GM12878 (cell line): Measurements from ENCODE around the gene MMP20. TPM values are rescaled to one million over a fixed set of nuclear protein-coding genes. Genes with fewer than 3 reads are reported as not detected.

Experiments
- ATAC-seq: fragments of 200-7000 bp; cut with Tn5 transposase; 3 replicates; pipeline ENCODE4 v1.9.1; 2020; ENCODE audit warnings: mild to moderate bottlenecking, moderate library complexity
- BruUV-seq: library from RNA; stranded (reverse); fragments of 400-500 nt; replicated peaks from 2 replicates; lab custom pipeline; 2021; lab: Mats Ljungman, UMichigan
- CTCF ChIA-PET: fragments of 300-600 bp; sonication (Branson Sonifier 250); formaldehyde crosslinking; extraction: SDS; loops from one replicate; lab custom pipeline; 2021; ENCODE audit warnings: inconsistent platforms; lab: Yijun Ruan, JAX
- POLR2A ChIA-PET: fragments of 350-600 bp; formaldehyde crosslinking; extraction: SDS; loops from one replicate; lab custom pipeline; 2021; ENCODE audit warnings: inconsistent platforms; lab: Charles Lee
- RAD21 ChIA-PET: fragments of 300-600 bp; sonication (Branson Sonifier 250); formaldehyde crosslinking; loops from one replicate; lab custom pipeline; 2023; ENCODE audit warnings: antibody characterized with exemption; ENCODE audit not compliant: unreplicated experiment; lab: Charles Lee
- SMC1A ChIA-PET: fragments of 300-600 bp; sonication (Branson Sonifier 250); formaldehyde crosslinking; loops from one replicate; lab custom pipeline; 2023; ENCODE audit not compliant: unreplicated experiment, uncharacterized antibody; lab: Charles Lee
- DNase-seq: peaks from one replicate; pipeline ENCODE4 v3.0.0-alpha.2; 2011; ENCODE audit warnings: low read depth, low spot score
- FAIRE-seq: peaks from 3 replicates; lab custom pipeline; 2011; peaks lifted over from hg19 to GRCh38; lab: Jason Lieb, UNC
- H2AFZ ChIP-seq: 2 replicates; pipeline ENCODE4 v1.6.0; 2011; ENCODE audit warnings: low read depth, low read length, control low read depth; ENCODE audit not compliant: control insufficient read depth
- H3K27ac ChIP-seq: 2 replicates; pipeline ENCODE4 v1.5.1; 2011; ENCODE audit warnings: control low read depth; ENCODE audit not compliant: control insufficient read depth, insufficient read depth
- H3K27me3 ChIP-seq, 2 experiments: replicated peaks in 1 of 2; 2 replicates each; pipeline versions ENCODE4 v1.6.0 to v1.6.1; 2011; ENCODE audit warnings: low read length in 1 of 2; ENCODE audit not compliant: control insufficient read depth in 2 of 2, insufficient read depth in 2 of 2
- H3K36me3 ChIP-seq, 2 experiments: 2 replicates each; pipeline ENCODE4 v1.5.1; 2011; ENCODE audit warnings: low read length in 1 of 2; ENCODE audit not compliant: control insufficient read depth in 2 of 2, insufficient read depth in 2 of 2
- H3K4me1 ChIP-seq: 2 replicates; pipeline ENCODE4 v1.6.1; 2011; ENCODE audit warnings: mild to moderate bottlenecking, low read length, moderate library complexity, mixed read lengths; ENCODE audit not compliant: control insufficient read depth, insufficient read depth
- H3K4me2 ChIP-seq: 2 replicates; pipeline ENCODE4 v1.6.0; 2011; ENCODE audit warnings: control low read depth; ENCODE audit not compliant: control insufficient read depth, insufficient read depth
- H3K4me3 ChIP-seq: fragments of 200-600 bp; sonication (generic); 2 replicates; pipeline ENCODE4 v1.5.1; 2016
- H3K79me2 ChIP-seq: 2 replicates; pipeline ENCODE4 v1.6.0; 2011; ENCODE audit warnings: low read length; ENCODE audit not compliant: control insufficient read depth, insufficient read depth
- H3K9ac ChIP-seq: 2 replicates; pipeline ENCODE4 v1.8.0; 2011; ENCODE audit warnings: low read length, control low read depth, mixed read lengths; ENCODE audit not compliant: control insufficient read depth, insufficient read depth
- H3K9me3 ChIP-seq: replicated peaks from 3 replicates; pipeline ENCODE4 v1.5.1; 2011; ENCODE audit warnings: mild to moderate bottlenecking, low read length; ENCODE audit not compliant: control insufficient read depth, insufficient read depth
- H4K20me1 ChIP-seq: 2 replicates; pipeline ENCODE4 v1.6.0; 2011; ENCODE audit not compliant: control insufficient read depth, insufficient read depth
- BACH1 ChIP-seq: fragments of 450-650 bp; IDR thresholded peaks from 2 replicates; pipeline ENCODE4 v1.6.1; 2017; ENCODE audit warnings: mild to moderate bottlenecking, borderline replicate concordance
- BHLHE40 ChIP-seq, 2 experiments: fragments of 450-650 bp in 1 of 2; IDR thresholded peaks; 2 replicates each; pipeline ENCODE4 v1.6.1; 2011 to 2017; ENCODE audit warnings: low read depth in 2 of 2, borderline replicate concordance in 1 of 2, improper control_type of control experiment in 1 of 2, low read length in 1 of 2, mild to moderate bottlenecking in 1 of 2
- BMI1 ChIP-seq: fragments of 450-650 bp; IDR thresholded peaks from 2 replicates; pipeline ENCODE4 v1.6.1; 2016; ENCODE audit warnings: mild to moderate bottlenecking, moderate library complexity, borderline replicate concordance
- CBX3 ChIP-seq: fragments of 200-600 bp; sonication (generic); IDR thresholded peaks from 2 replicates; pipeline ENCODE4 v1.6.1; 2016; ENCODE audit warnings: low read depth, borderline replicate concordance
- HDGF ChIP-seq: fragments of 450-650 bp; IDR thresholded peaks from 2 replicates; pipeline ENCODE4 v1.6.1; 2016; ENCODE audit warnings: antibody characterized with exemption
- KLF5 ChIP-seq: fragments of 450-650 bp; IDR thresholded peaks from 2 replicates; pipeline ENCODE4 v1.6.1; 2014; ENCODE audit warnings: mild to moderate bottlenecking; ENCODE audit not compliant: partially characterized antibody
- NFXL1 ChIP-seq: fragments of 450-650 bp; IDR thresholded peaks from 2 replicates; pipeline ENCODE4 v1.6.1; 2017; ENCODE audit warnings: antibody characterized with exemption, mild to moderate bottlenecking, borderline replicate concordance
- NFYB ChIP-seq: IDR thresholded peaks from 2 replicates; pipeline ENCODE4 v1.6.1; 2011; ENCODE audit warnings: low read depth, mild to moderate bottlenecking, low read length, improper control_type of control experiment, moderate library complexity; ENCODE audit not compliant: insufficient read depth
- NR2C1 ChIP-seq: fragments of 450-650 bp; IDR thresholded peaks from 2 replicates; pipeline ENCODE4 v1.6.1; 2017; ENCODE audit warnings: antibody characterized with exemption, mild to moderate bottlenecking, moderate library complexity
- PAX8 ChIP-seq: fragments of 450-650 bp; IDR thresholded peaks from 2 replicates; pipeline ENCODE4 v1.6.1; 2017; ENCODE audit warnings: mild to moderate bottlenecking, moderate library complexity
- SMAD5 ChIP-seq: IDR thresholded peaks from 2 replicates; pipeline ENCODE4 v1.6.1; 2016; ENCODE audit warnings: antibody characterized with exemption, low read depth
- ZSCAN29 ChIP-seq: fragments of 450-650 bp; IDR thresholded peaks from 2 replicates; pipeline ENCODE4 v1.6.1; 2017; ENCODE audit warnings: mild to moderate bottlenecking, moderate library complexity
- WGBS: methylation state at CpG from one replicate; pipeline ENCODE4 v1.1.6; 2016; ENCODE audit warnings: low lambda C conversion rate; ENCODE audit not compliant: insufficient replicate concordance, insufficient coverage; ENCODE audit errors: missing lambda C conversion rate; 5-methylcytosine and 5-hydroxymethylcytosine counted together
- in situ Hi-C: fragments of 300-500 bp; cut with MboI; formaldehyde crosslinking; loops from 9 replicates; pipeline ENCODE4 v1.14.3; 2018; ENCODE audit warnings: mixed read lengths
- intact Hi-C: fragments of 100-400 bp; cut with micrococcal nuclease; formaldehyde crosslinking; loops from one replicate; pipeline ENCODE4 v1.14.2; 2022; ENCODE audit not compliant: unreplicated experiment
- polyA plus RNA-seq, 11 experiments: library from polyadenylated mRNA; depleted of rRNA in 4 of 11; unstranded in 6 of 11; stranded (reverse) in 5 of 11; fragments of >200 nt; fragmentation: Nextera tagmentation in 4 of 11; fragmentation: Illumina TruSeq in 1 of 11; extraction: Ambion mirVana in 4 of 11; extraction: Trizol in 1 of 11; gene quantifications; 1 replicate in 1 of 11; 2 replicates in 10 of 11; pipeline versions ENCODE4 v1.2.1 to v1.2.3, GENCODE V29; 2011 to 2016; ENCODE audit warnings: inconsistent platforms in 2 of 11, missing spikeins in 2 of 11, low read depth in 1 of 11
- total RNA-seq, 4 experiments: library from RNA; depleted of rRNA in 3 of 4; stranded (reverse); fragments of >200 nt in 3 of 4; fragmentation: Illumina TruSeq in 1 of 4; extraction: Trizol in 1 of 4; gene quantifications; 2 replicates each; pipeline versions ENCODE4 v1.2.1 to v1.2.3, GENCODE V29; 2013 to 2021
- TF ChIP-seq, protein P1 (sequence below), 3 experiments: IDR thresholded peaks in 2 of 3; conservative IDR thresholded peaks in 1 of 3; 2 replicates each; pipeline ENCODE4 v1.5.1; 2011; ENCODE audit warnings: low read depth in 3 of 3, low read length in 3 of 3, mild to moderate bottlenecking in 3 of 3, control low read depth in 2 of 3, moderate library complexity in 2 of 3, inconsistent platforms in 1 of 3, mixed read lengths in 1 of 3; ENCODE audit not compliant: control insufficient read depth in 2 of 3, insufficient read depth in 1 of 3; ENCODE audit errors: extremely low read depth in 1 of 3
- TF ChIP-seq, protein P2 (sequence below): fragments of 450-650 bp; IDR thresholded peaks from 2 replicates; pipeline ENCODE4 v1.6.1; 2017; ENCODE audit warnings: antibody characterized with exemption, mild to moderate bottlenecking, moderate library complexity
- TF ChIP-seq, protein P3 (sequence below): fragments of 450-650 bp; IDR thresholded peaks from 2 replicates; pipeline ENCODE4 v1.6.1; 2016; ENCODE audit warnings: mild to moderate bottlenecking
- TF ChIP-seq, protein P4 (sequence below): IDR thresholded peaks from 2 replicates; pipeline ENCODE4 v1.6.1; 2011; ENCODE audit warnings: borderline replicate concordance, low read depth, mild to moderate bottlenecking, moderate library complexity, low read length; ENCODE audit not compliant: insufficient read depth, poor library complexity, severe bottlenecking

The MMP20 gene
- total and polyA plus RNA-seq, 10 of the 15 experiments (the other 5 are each of a cell fraction or from before 2014, with no cell fraction given) = 0.10 to 0.57 (median 0.19) TPM; not detected in 2

DNA sequence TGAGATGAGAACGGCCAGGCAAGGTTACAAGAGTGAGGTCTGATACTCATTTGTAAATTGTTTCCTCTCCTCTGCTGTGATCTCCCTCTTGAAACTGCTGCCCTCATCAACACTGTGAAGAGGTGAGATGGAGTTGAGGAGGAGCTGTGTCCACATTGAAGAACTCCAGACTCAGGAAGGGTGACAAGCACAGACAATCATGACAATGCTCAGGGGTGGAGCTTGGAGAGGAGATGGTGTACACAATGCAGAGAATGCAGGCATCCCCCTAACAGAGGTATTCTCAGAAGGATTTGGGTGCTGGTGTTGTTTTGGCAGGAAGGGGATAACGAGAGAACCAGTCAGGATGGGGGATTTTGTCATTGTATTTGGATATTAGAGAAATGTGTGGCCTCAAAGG is 73.1 kb downstream of the MMP20 start:
- POLR2A ChIA-PET = interaction anchor here (0.7 to 7.8 kb wide), 14 partner anchors 7 to 61 kb away, joined by 3 to 67 read pairs (median 8); partner anchors contain the start of gene MMP7
- no peak overlapping the region for H3K9ac ChIP-seq
- no peaks in the 10 kb centered on the region for H3K36me3 ChIP-seq
- peaks cover 45% of the 10 kb centered on the region for H3K4me1 ChIP-seq
- intact Hi-C loops = no loop called here
- H3K4me2 ChIP-seq = peak overlapping the region; percentile 46; the same call in 1 of the 2 replicates
- CTCF ChIA-PET = interaction anchor here (1.5 to 9.1 kb wide), 10 partner anchors 8 to 258 kb away, joined by 3 to 110 read pairs (median 8); no protein-coding TSS in a partner anchor
- no peaks in the 10 kb centered on the region for H4K20me1 ChIP-seq
- DNase-seq = no peak
- H3K27me3 ChIP-seq = no peaks in the 10 kb centered on the region
- SMC1A ChIA-PET = interaction anchor here (0.7 to 18.2 kb wide), 15 partner anchors 7 to 154 kb away, joined by 3 to 399 read pairs (median 7); no protein-coding TSS in a partner anchor
- peak; percentile 12 for ATAC-seq
- WGBS = 51% methylated on average over 2 of the region's 2 CpGs
- H3K4me3 ChIP-seq = no peak overlapping the region
- no peak for TF ChIP-seq CBX3
- TF ChIP-seq, protein P1, sequence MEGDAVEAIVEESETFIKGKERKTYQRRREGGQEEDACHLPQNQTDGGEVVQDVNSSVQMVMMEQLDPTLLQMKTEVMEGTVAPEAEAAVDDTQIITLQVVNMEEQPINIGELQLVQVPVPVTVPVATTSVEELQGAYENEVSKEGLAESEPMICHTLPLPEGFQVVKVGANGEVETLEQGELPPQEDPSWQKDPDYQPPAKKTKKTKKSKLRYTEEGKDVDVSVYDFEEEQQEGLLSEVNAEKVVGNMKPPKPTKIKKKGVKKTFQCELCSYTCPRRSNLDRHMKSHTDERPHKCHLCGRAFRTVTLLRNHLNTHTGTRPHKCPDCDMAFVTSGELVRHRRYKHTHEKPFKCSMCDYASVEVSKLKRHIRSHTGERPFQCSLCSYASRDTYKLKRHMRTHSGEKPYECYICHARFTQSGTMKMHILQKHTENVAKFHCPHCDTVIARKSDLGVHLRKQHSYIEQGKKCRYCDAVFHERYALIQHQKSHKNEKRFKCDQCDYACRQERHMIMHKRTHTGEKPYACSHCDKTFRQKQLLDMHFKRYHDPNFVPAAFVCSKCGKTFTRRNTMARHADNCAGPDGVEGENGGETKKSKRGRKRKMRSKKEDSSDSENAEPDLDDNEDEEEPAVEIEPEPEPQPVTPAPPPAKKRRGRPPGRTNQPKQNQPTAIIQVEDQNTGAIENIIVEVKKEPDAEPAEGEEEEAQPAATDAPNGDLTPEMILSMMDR (IDR thresholded peaks at IDR 0.05 in 2 of 3, conservative IDR thresholded peaks at IDR 0.05 in 1 of 3; ENCODE audit: control insufficient read depth in 2 of 3, extremely low read depth in 1 of 3, insufficient read depth in 1 of 3, low read depth in 3 of 3, low read length in 3 of 3) = no peak
- TF ChIP-seq, protein P2, sequence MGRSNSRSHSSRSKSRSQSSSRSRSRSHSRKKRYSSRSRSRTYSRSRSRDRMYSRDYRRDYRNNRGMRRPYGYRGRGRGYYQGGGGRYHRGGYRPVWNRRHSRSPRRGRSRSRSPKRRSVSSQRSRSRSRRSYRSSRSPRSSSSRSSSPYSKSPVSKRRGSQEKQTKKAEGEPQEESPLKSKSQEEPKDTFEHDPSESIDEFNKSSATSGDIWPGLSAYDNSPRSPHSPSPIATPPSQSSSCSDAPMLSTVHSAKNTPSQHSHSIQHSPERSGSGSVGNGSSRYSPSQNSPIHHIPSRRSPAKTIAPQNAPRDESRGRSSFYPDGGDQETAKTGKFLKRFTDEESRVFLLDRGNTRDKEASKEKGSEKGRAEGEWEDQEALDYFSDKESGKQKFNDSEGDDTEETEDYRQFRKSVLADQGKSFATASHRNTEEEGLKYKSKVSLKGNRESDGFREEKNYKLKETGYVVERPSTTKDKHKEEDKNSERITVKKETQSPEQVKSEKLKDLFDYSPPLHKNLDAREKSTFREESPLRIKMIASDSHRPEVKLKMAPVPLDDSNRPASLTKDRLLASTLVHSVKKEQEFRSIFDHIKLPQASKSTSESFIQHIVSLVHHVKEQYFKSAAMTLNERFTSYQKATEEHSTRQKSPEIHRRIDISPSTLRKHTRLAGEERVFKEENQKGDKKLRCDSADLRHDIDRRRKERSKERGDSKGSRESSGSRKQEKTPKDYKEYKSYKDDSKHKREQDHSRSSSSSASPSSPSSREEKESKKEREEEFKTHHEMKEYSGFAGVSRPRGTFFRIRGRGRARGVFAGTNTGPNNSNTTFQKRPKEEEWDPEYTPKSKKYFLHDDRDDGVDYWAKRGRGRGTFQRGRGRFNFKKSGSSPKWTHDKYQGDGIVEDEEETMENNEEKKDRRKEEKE = no peak
- TF ChIP-seq BMI1 = 0 out of 2 replicates have a peak, but pooled peaks have one; percentile 19
- TF ChIP-seq, protein P3, sequence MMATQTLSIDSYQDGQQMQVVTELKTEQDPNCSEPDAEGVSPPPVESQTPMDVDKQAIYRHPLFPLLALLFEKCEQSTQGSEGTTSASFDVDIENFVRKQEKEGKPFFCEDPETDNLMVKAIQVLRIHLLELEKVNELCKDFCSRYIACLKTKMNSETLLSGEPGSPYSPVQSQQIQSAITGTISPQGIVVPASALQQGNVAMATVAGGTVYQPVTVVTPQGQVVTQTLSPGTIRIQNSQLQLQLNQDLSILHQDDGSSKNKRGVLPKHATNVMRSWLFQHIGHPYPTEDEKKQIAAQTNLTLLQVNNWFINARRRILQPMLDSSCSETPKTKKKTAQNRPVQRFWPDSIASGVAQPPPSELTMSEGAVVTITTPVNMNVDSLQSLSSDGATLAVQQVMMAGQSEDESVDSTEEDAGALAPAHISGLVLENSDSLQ = no peak
- TF ChIP-seq PAX8 = no peak
- no peak for TF ChIP-seq BHLHE40 (IDR thresholded peaks at IDR 0.05; ENCODE audit: borderline replicate concordance in 1 of 2, low read depth in 2 of 2, low read length in 1 of 2)
- TF ChIP-seq NR2C1 = no peak
- TF ChIP-seq, protein P4, sequence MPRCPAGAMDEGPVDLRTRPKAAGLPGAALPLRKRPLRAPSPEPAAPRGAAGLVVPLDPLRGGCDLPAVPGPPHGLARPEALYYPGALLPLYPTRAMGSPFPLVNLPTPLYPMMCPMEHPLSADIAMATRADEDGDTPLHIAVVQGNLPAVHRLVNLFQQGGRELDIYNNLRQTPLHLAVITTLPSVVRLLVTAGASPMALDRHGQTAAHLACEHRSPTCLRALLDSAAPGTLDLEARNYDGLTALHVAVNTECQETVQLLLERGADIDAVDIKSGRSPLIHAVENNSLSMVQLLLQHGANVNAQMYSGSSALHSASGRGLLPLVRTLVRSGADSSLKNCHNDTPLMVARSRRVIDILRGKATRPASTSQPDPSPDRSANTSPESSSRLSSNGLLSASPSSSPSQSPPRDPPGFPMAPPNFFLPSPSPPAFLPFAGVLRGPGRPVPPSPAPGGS = peak; percentile 16
- TF ChIP-seq KLF5 = no peak
- TF ChIP-seq ZSCAN29 = no peak
- no peak for TF ChIP-seq NFYB
- TF ChIP-seq NFXL1 = no peak
- TF ChIP-seq HDGF = 0 out of 2 replicates have a peak, but pooled peaks have one; percentile 38
- 0 out of 2 replicates have a peak, but pooled peaks have one; percentile 18 for TF ChIP-seq BACH1
- 0 out of 2 replicates have a peak, but pooled peaks have one; percentile 48 for TF ChIP-seq SMAD5
- no peak for FAIRE-seq
- peak overlapping the region; percentile 4; the same call in 1 of the 2 replicates for H3K27ac ChIP-seq
- H2AFZ ChIP-seq = peak overlapping the region; percentile 54
- H3K79me2 ChIP-seq = no peaks in the 10 kb centered on the region
- H3K9me3 ChIP-seq = no peaks in the 10 kb centered on the region; the same call in 2 of the 3 replicates
- RAD21 ChIA-PET = interaction anchor here (1.0 to 8.4 kb wide), 19 partner anchors 8 to 208 kb away, joined by 3 to 143 read pairs (median 12); partner anchors contain the start of gene MMP7
- no TSS peak for BruUV-seq
- in situ Hi-C loops = no loop called here
